Glutamatergic neuron (in vitro differentiated cells): ENCODE data around the gene CDC42BPA. TPM values are rescaled to one million over a fixed set of nuclear protein-coding genes. Genes with fewer than 3 reads are reported as not detected.

Experiments used
- DNase-seq: peaks from one replicate; pipeline ENCODE4 v3.0.0; 2022
- H3K27ac Mint-ChIP-seq: one replicate; pipeline ENCODE4 v1.8.0; 2020; ENCODE audit warnings: mild to moderate bottlenecking, mixed read lengths, inconsistent platforms; ENCODE audit not compliant: unreplicated experiment
- H3K27me3 Mint-ChIP-seq: one replicate; pipeline ENCODE4 v1.8.0; 2020; ENCODE audit warnings: mild to moderate bottlenecking, moderate library complexity, mixed read lengths, inconsistent platforms; ENCODE audit not compliant: unreplicated experiment
- H3K36me3 Mint-ChIP-seq: one replicate; pipeline ENCODE4 v1.8.0; 2020; ENCODE audit warnings: mild to moderate bottlenecking, mixed read lengths, inconsistent platforms; ENCODE audit not compliant: unreplicated experiment
- H3K4me1 Mint-ChIP-seq: one replicate; pipeline ENCODE4 v1.8.0; 2020; ENCODE audit warnings: mild to moderate bottlenecking, low read depth, mixed read lengths, inconsistent platforms; ENCODE audit not compliant: unreplicated experiment
- H3K4me3 Mint-ChIP-seq: one replicate; pipeline ENCODE4 v1.8.0; 2020; ENCODE audit warnings: mild to moderate bottlenecking, mixed read lengths, inconsistent platforms; ENCODE audit not compliant: unreplicated experiment
- H3K9me3 Mint-ChIP-seq: one replicate; pipeline ENCODE4 v1.8.0; 2020; ENCODE audit warnings: mild to moderate bottlenecking, moderate library complexity, mixed read lengths, inconsistent platforms; ENCODE audit not compliant: unreplicated experiment
- total RNA-seq: library from RNA; stranded (reverse); fragmentation: NEBNext Ultra II Directional; extraction: Animal tissue kit (Norgen Biotek cat#: 25700); gene quantifications from one replicate; pipeline ENCODE4 v1.2.1, GENCODE V29; 2021; ENCODE audit not compliant: unreplicated experiment
- TF ChIP-seq, protein P1 (sequence below): fragments of 200-600 bp; sonication (generic); IDR thresholded peaks from one replicate; pipeline ENCODE4 v1.5.0; 2021; ENCODE audit not compliant: partially characterized antibody, unreplicated experiment

Gene CDC42BPA
- total RNA-seq, 1 donor from 2014 or later: 66.0 TPM

DNA sequence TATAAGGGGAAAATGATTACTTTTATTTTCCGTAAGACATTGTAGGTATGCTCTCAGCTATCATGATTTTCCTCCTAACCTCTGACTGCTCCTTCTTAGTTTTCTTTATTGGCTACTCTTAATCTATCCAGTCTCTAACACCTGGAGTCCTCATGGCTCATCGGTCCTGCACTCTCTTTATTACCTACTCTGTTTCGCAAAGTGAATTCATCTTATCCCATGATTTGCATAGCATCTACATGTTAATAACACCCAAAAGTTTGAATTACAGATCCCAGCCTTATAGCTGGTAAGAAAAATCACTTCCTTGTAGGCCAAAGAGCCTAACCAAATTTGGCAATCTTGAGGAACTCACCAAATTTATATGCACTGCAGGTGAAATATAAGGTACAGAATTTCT, 136.3 kb downstream of the CDC42BPA start:
- TF ChIP-seq, protein P1, sequence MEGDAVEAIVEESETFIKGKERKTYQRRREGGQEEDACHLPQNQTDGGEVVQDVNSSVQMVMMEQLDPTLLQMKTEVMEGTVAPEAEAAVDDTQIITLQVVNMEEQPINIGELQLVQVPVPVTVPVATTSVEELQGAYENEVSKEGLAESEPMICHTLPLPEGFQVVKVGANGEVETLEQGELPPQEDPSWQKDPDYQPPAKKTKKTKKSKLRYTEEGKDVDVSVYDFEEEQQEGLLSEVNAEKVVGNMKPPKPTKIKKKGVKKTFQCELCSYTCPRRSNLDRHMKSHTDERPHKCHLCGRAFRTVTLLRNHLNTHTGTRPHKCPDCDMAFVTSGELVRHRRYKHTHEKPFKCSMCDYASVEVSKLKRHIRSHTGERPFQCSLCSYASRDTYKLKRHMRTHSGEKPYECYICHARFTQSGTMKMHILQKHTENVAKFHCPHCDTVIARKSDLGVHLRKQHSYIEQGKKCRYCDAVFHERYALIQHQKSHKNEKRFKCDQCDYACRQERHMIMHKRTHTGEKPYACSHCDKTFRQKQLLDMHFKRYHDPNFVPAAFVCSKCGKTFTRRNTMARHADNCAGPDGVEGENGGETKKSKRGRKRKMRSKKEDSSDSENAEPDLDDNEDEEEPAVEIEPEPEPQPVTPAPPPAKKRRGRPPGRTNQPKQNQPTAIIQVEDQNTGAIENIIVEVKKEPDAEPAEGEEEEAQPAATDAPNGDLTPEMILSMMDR: no peak
- Mint-ChIP-seq H3K27me3 (no peaks in the 10 kb centered on the region), H3K36me3 (no peaks in the 10 kb centered on the region)

GRCh38 chr1:227175611-227176010, 142.7 kb downstream of the CDC42BPA start:
- no peak overlapping the region for H3K27ac Mint-ChIP-seq
- no peaks in the 10 kb centered on the region for H3K4me1 Mint-ChIP-seq
- TF ChIP-seq, protein P1: no peak

More for the DNA sequence above, 136.3 kb downstream of the CDC42BPA start:
- Mint-ChIP-seq H3K9me3 (no peaks in the 10 kb centered on the region), H3K27ac (no peak overlapping the region), H3K4me1 (no peaks in the 10 kb centered on the region), H3K4me3 (no peak overlapping the region)
- no peak for DNase-seq

GRCh38 chr1:227174164-227174563, 144.1 kb downstream of the CDC42BPA start:
- Mint-ChIP-seq H3K27me3 (no peaks in the 10 kb centered on the region), H3K36me3 (no peaks in the 10 kb centered on the region), H3K4me3 (no peak overlapping the region), H3K4me1 (no peaks in the 10 kb centered on the region), H3K27ac (no peak overlapping the region), H3K9me3 (no peaks in the 10 kb centered on the region)
- DNase-seq: no peak
- TF ChIP-seq, protein P1: no peak

More at GRCh38 chr1:227175611-227176010, 142.7 kb downstream of the CDC42BPA start:
- Mint-ChIP-seq H3K36me3 (no peaks in the 10 kb centered on the region), H3K9me3 (no peaks in the 10 kb centered on the region), H3K4me3 (no peak overlapping the region), H3K27me3 (no peaks in the 10 kb centered on the region)
- no peak for DNase-seq

DNA sequence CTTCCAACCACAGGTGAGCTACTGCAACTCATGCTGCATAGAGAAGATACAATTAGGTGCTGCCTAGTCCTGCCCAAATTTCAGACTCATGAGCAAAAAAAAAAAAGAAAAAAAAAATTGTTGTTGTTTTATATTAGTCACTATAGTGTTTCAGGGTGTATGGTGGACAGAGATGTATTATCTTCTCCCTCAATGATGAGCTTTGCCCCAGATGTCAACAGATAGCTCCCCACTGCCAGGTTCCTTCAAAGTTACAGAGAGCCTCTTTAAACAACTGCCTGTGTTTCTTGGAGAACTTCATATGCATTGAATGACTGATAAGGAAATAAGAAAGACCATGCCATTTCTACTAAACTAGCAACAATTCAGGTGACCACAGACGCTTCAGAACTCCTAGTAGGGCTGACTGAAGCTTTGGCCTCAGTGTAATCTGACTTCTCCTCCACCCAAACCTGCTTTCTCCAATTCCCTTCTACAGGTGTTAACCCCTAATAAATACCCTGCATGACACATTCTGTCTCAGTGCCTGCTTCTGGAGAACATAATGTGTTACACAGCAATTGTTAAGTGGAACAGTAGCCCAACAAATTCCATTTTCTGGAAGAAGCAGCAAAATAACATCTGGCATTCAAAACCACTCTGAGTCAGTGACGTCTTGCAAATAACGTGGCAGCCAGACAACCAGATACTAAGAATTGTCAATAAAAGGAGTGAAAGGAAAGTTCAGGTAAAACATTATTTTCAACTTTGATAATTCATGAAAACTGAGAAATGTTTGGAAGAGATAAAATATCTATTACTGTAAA, 147.7 kb downstream of the CDC42BPA start:
- Mint-ChIP-seq H3K27ac (no peak overlapping the region), H3K4me1 (peaks cover 2% of the 10 kb centered on the region), H3K9me3 (no peaks in the 10 kb centered on the region), H3K36me3 (no peaks in the 10 kb centered on the region), H3K4me3 (no peak overlapping the region), H3K27me3 (no peaks in the 10 kb centered on the region)
- TF ChIP-seq, protein P1: no peak
- no peak for DNase-seq

GRCh38 chr1:227169343-227169742, 148.9 kb downstream of the CDC42BPA start:
- no peak for DNase-seq
- Mint-ChIP-seq H3K9me3 (no peaks in the 10 kb centered on the region), H3K27ac (no peak overlapping the region), H3K4me1 (peaks cover 2% of the 10 kb centered on the region), H3K27me3 (no peaks in the 10 kb centered on the region), H3K4me3 (no peak overlapping the region), H3K36me3 (no peaks in the 10 kb centered on the region)
- TF ChIP-seq, protein P1: no peak
